Amniotic epithelial cell (primary cell): ENCODE data around the gene LPO.

Source experiments
- DNase-seq: peaks from one replicate; pipeline ENCODE4 v3.0.0-alpha.2; 2010; ENCODE audit warnings: low read depth

LPO gene

GRCh38 chr17:58238147-58238634, at the start of gene LPO:
TSS of gene LPO (plus strand) at chr17:58238584. CDS start at chr17:58242980, 4,396 bp downstream.
- DNase-seq, result peak; percentile 19

- DNase-seq, result peak; percentile 69
These were observed 48.8 kb upstream of the LPO start for GRCh38 chr17:58189436-58190146.

- no peak for DNase-seq
These were observed 47.0 kb upstream of the LPO start for GRCh38 chr17:58191241-58191896.

GRCh38 chr17:58192612-58193011, 45.8 kb upstream of the LPO start, which contains the start of gene EPX:
TSS of gene EPX (plus strand) at chr17:58192726. CDS start at chr17:58192847, 121 bp downstream.
- DNase-seq, result no peak

- no peak for DNase-seq
These were observed 44.6 kb upstream of the LPO start for GRCh38 chr17:58193641-58194255.

GRCh38 chr17:58195518-58196123, 42.8 kb upstream of the LPO start:
- no peak for DNase-seq

GRCh38 chr17:58196610-58197009, 41.8 kb upstream of the LPO start:
- no peak for DNase-seq

GRCh38 chr17:58200024-58200633, 38.3 kb upstream of the LPO start:
- DNase-seq, result peak; percentile 45

GRCh38 chr17:58202859-58203258, 35.5 kb upstream of the LPO start:
- no peak for DNase-seq

GRCh38 chr17:58204796-58205195, 33.6 kb upstream of the LPO start:
- DNase-seq, result no peak

GRCh38 chr17:58205936-58206335, 32.4 kb upstream of the LPO start:
- DNase-seq, result no peak

GRCh38 chr17:58207451-58207850, 30.9 kb upstream of the LPO start:
- no peak for DNase-seq

GRCh38 chr17:58208344-58208743, 30.0 kb upstream of the LPO start:
- DNase-seq, result no peak

- no peak for DNase-seq
These were observed 27.5 kb upstream of the LPO start for GRCh38 chr17:58210922-58211321.

GRCh38 chr17:58215685-58216084, 22.7 kb upstream of the LPO start:
- no peak for DNase-seq

- peak; percentile 71 for DNase-seq
These were observed 20.6 kb upstream of the LPO start for GRCh38 chr17:58217766-58218165.

- DNase-seq, result peak; percentile 76
These were observed 19.2 kb upstream of the LPO start, which contains the start of gene MKS1 for GRCh38 chr17:58219007-58219788. TSS of gene MKS1 (minus strand) at chr17:58219255. CDS start at chr17:58219230, 25 bp downstream.

- no peak for DNase-seq
These were observed 18.6 kb upstream of the LPO start for GRCh38 chr17:58219789-58220183.

- DNase-seq, result peak; percentile 64
These were observed 14.1 kb upstream of the LPO start for GRCh38 chr17:58224315-58224714.

- no peak for DNase-seq
These were observed 10.7 kb upstream of the LPO start for GRCh38 chr17:58227733-58228132.

- DNase-seq, result no peak
These were observed 9.7 kb upstream of the LPO start for GRCh38 chr17:58228679-58229078.
